Fibroblast of peridontal ligament (primary cell): ENCODE data around the gene BMS1.
"Not testable (repeated sequence)": the region's sequence is repeated elsewhere in the genome, so short reads cannot be mapped to it uniquely, and the experiment has no call there.

Experiments used
- DNase-seq: peaks from one replicate; pipeline ENCODE4 v3.0.0-alpha.2; 2010; ENCODE audit errors: extremely low read depth

Gene BMS1

GRCh38 chr10:42866115-42866995, 83.8 kb downstream of the BMS1 start:
- peak; percentile 64 for DNase-seq

- DNase-seq = no peak
These were observed 85.0 kb downstream of the BMS1 start for GRCh38 chr10:42867571-42867970.

- no peak for DNase-seq
These were observed 85.9 kb downstream of the BMS1 start for GRCh38 chr10:42868530-42868929.

GRCh38 chr10:42869977-42870350, 87.4 kb downstream of the BMS1 start:
- DNase-seq = no peak

GRCh38 chr10:42871138-42871641, 88.6 kb downstream of the BMS1 start:
- DNase-seq = not testable (repeated sequence)

- DNase-seq = no peak
These were observed 89.2 kb downstream of the BMS1 start for GRCh38 chr10:42871823-42872222.

- DNase-seq = no peak
These were observed 90.4 kb downstream of the BMS1 start for GRCh38 chr10:42872865-42873435.

- DNase-seq = no peak
These were observed 92.3 kb downstream of the BMS1 start for GRCh38 chr10:42874713-42875387.

GRCh38 chr10:42875388-42875755, 92.8 kb downstream of the BMS1 start:
- DNase-seq = no peak

GRCh38 chr10:42875798-42876341, 93.3 kb downstream of the BMS1 start:
- DNase-seq = peak; percentile 4

GRCh38 chr10:42876476-42876875, 93.9 kb downstream of the BMS1 start:
- DNase-seq = no peak

- no peak for DNase-seq
These were observed 94.3 kb downstream of the BMS1 start for GRCh38 chr10:42876945-42877344.

GRCh38 chr10:42877496-42878030, 95.0 kb downstream of the BMS1 start:
- DNase-seq = no peak

GRCh38 chr10:42878134-42878820, 95.7 kb downstream of the BMS1 start:
- no peak for DNase-seq

GRCh38 chr10:42878821-42879195, 96.2 kb downstream of the BMS1 start:
- no peak for DNase-seq

- no peak for DNase-seq
These were observed 97.0 kb downstream of the BMS1 start for GRCh38 chr10:42879380-42880254.

- DNase-seq = no peak
These were observed 97.6 kb downstream of the BMS1 start for GRCh38 chr10:42880255-42880620.

- DNase-seq = no peak
These were observed 100.0 kb downstream of the BMS1 start for GRCh38 chr10:42882597-42882996.
